ENCODE measurements around the gene HMX2.
A peak's percentile ranks its signal among the peaks of the same experiment; 100 is the strongest.

HMX2 gene

DNA sequence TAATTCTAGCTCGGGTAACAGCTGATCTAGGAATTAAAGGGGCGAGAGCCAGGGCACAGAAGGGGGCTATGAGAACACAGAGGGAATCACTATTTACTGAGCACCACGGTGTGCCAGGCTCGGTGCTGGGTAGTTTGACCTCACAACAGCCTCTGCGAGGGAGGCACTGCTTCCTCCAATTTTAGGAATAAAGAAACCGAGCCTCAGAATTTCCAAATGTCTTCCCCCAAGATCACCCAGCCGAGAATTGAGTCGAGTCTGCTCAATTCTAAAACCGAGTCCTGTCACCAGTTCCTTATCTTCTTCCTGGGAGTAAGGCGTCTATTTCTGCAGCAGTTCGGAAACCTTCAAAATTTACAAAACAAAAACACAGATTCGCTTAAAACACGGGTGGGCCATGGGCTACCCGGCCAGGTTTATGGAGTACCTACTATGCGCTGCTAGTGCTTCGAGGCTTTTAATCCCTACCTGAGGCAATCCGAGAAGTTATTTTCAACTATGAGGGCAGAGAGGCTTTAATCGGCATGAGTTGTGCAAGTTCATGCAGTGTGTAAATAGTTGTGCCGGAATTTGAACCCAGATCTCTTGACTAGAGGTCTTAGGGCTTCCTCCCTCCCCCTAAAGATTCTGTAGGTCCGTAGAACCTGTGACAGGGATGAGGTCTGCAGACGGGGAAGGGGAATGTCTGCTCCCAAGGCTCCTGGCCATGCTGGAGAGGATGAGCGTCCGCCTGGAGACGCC, 872 bp upstream of the HMX2 start:
- peak overlapping the region; percentile 62; the same call in 1 of the 2 replicates for H3K4me3 ChIP-seq (ENCODE audit: low read length)
- H3K4me1 ChIP-seq (ENCODE audit: insufficient read depth, low read length) = peaks cover 15% of the 10 kb centered on the region; the same call in 1 of the 2 replicates

DNA sequence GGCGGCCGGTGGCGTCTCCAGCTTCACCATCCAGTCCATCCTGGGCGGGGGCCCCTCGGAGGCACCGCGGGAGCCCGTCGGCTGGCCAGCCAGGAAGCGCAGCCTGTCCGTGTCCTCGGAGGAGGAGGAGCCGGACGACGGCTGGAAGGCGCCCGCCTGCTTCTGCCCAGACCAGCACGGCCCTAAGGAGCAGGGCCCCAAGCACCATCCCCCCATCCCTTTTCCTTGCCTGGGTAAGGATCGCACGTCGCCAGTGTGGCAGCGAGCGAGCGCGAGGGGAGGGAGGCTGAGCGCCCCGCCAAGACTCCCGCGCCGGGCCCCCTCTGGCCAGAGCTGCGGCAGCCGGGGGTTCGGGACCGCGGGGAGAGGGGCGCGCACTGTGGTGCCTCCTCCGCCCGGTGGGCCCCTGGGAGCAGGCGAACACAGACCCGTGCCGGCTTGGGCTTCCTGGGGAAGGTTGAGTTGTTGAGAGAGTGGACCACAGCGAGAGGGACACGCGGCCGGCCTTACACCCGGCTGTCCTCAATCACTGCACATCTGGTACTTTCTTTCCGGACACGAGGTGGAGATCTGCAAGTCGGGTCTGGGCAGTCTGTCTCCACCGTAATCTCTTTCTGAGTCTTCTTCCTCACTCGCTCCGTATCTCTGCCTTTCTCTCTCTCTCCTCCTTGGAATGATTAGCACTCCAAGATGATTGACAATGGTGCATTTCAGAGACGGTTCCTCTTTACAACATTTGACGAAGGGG, 652 bp downstream of the HMX2 start:
- no peaks in the 10 kb centered on the region for H3K36me3 ChIP-seq (ENCODE audit: insufficient read depth, low read depth, low read length)
- no peak overlapping the region for H3K27ac ChIP-seq (ENCODE audit: low read length)
- peaks cover 100% of the 10 kb centered on the region for H3K27me3 ChIP-seq (ENCODE audit: insufficient read depth, low read length)
- peaks cover 27% of the 10 kb centered on the region; the same call in 1 of the 2 replicates for H3K4me1 ChIP-seq (ENCODE audit: insufficient read depth, low read length)
- no peak overlapping the region; the same call in 1 of the 2 replicates for H3K9ac ChIP-seq (ENCODE audit: low read depth, low read length)
- H3K4me3 ChIP-seq (ENCODE audit: low read length) = peak overlapping the region; percentile 62; the same call in 1 of the 2 replicates
- peaks cover 3% of the 10 kb centered on the region; the same call in 1 of the 2 replicates for H3K9me3 ChIP-seq (ENCODE audit: insufficient read depth, low read depth, low read length)

More for the DNA sequence above, 872 bp upstream of the HMX2 start:
- Histone ChIP-seq H3K9me3 (ENCODE audit: insufficient read depth, low read depth, low read length) (peaks cover 4% of the 10 kb centered on the region; the same call in 1 of the 2 replicates), H3K27ac (ENCODE audit: low read length) (no peak overlapping the region), H3K9ac (ENCODE audit: low read depth, low read length) (no peak overlapping the region), H3K27me3 (ENCODE audit: insufficient read depth, low read length) (peaks cover 100% of the 10 kb centered on the region), H3K36me3 (ENCODE audit: insufficient read depth, low read depth, low read length) (no peaks in the 10 kb centered on the region)

DNA sequence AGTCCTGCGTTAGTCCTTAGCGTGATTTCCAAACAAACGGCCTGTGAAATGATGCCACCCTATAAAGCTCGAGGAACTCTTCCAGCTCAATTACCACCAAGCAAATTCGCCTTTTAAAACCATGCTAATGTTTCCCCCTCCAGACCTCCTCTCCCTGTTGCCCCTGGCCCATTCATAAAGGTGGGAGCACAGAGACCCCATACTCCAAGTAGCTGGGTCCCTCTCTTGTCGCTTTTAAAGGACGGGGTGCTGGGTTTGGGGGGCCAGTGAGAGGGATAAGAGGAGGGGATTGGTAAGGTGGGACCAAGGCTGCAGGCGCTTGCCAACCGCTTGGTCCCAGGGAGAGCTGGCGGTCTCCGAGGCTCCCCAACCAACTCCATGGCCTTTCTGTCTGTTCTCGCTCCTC, 1.2 kb downstream of the HMX2 start:
- H3K9ac ChIP-seq (ENCODE audit: low read depth, low read length) = peak overlapping the region; percentile 31; the same call in 1 of the 2 replicates
- H3K4me1 ChIP-seq (ENCODE audit: insufficient read depth, low read length) = peaks cover 30% of the 10 kb centered on the region; the same call in 1 of the 2 replicates
- H3K27me3 ChIP-seq (ENCODE audit: insufficient read depth, low read length) = peaks cover 96% of the 10 kb centered on the region
- peak overlapping the region; percentile 62; the same call in 1 of the 2 replicates for H3K4me3 ChIP-seq (ENCODE audit: low read length)
- H3K27ac ChIP-seq (ENCODE audit: low read length) = no peak overlapping the region
- no peaks in the 10 kb centered on the region for H3K36me3 ChIP-seq (ENCODE audit: insufficient read depth, low read depth, low read length)
- H3K9me3 ChIP-seq (ENCODE audit: insufficient read depth, low read depth, low read length) = peaks cover 3% of the 10 kb centered on the region; the same call in 1 of the 2 replicates

DNA sequence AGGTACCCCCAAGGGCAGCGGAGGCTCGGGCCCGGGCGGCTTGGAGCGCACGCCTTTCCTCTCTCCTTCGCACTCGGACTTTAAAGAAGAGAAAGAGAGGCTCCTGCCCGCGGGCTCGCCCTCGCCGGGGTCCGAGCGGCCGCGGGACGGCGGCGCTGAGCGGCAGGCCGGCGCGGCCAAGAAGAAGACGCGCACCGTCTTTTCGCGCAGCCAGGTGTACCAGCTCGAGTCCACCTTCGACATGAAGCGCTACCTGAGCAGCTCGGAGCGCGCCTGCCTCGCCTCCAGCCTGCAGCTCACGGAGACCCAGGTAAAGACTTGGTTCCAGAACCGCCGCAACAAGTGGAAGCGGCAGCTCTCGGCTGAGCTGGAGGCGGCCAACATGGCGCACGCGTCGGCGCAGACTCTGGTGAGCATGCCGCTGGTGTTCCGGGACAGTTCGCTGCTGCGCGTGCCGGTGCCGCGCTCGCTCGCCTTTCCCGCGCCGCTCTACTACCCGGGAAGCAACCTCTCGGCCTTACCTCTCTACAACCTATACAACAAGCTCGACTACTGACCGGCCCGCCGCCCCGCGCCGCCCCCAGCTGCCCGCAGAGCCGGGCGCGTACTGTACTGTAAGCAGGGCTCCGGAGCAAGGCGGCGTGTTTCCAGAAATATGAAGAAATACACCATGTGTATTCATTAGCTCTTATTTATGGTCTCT, 1.8 kb downstream of the HMX2 start:
- H3K4me1 ChIP-seq (ENCODE audit: insufficient read depth, low read length) = peaks cover 30% of the 10 kb centered on the region; the same call in 1 of the 2 replicates
- H3K36me3 ChIP-seq (ENCODE audit: insufficient read depth, low read depth, low read length) = no peaks in the 10 kb centered on the region
- H3K27ac ChIP-seq (ENCODE audit: low read length) = no peak overlapping the region
- peak overlapping the region; percentile 62 for H3K4me3 ChIP-seq (ENCODE audit: low read length)
- peak overlapping the region; percentile 31; the same call in 1 of the 2 replicates for H3K9ac ChIP-seq (ENCODE audit: low read depth, low read length)
- H3K27me3 ChIP-seq (ENCODE audit: insufficient read depth, low read length) = peaks cover 91% of the 10 kb centered on the region
- peaks cover 3% of the 10 kb centered on the region; the same call in 1 of the 2 replicates for H3K9me3 ChIP-seq (ENCODE audit: insufficient read depth, low read depth, low read length)

DNA sequence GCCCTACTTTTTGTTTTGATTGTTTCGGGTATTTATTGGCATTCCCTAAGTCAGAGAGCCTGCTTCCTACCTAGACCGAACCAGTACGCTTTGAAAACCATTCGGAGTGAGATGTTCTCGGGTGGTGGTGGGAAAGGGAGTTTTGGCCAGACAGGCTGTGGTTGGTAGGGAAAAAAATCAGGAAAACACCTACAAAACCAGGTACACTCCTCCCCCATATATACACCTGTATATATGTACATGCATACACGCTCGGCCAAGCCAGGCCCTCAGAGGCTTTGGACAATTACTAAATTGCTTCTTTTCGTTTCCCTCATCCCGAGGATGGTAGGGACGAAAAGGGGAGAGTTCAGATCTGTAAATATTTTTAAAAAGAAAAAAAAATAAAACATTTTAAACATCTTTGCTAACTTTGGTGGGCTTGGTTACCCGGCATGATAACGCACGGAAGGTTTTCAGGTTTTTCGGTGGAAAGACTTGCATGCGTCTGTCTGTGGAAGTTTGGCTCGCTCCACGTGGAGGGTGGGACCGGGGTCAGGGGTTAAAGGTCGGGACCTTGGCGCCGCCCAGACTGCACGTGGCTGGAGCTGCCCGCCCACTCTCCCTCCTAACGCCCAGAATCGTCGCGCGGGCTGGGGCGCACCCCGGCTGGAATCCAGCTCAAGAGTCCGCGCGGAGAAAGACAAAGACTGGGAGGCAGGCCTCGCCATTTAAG, 2.5 kb downstream of the HMX2 start:
- Histone ChIP-seq H3K27me3 (ENCODE audit: insufficient read depth, low read length) (peaks cover 84% of the 10 kb centered on the region), H3K36me3 (ENCODE audit: insufficient read depth, low read depth, low read length) (peaks cover 6% of the 10 kb centered on the region; the same call in 1 of the 2 replicates), H3K9ac (ENCODE audit: low read depth, low read length) (peak overlapping the region; percentile 75; the same call in 1 of the 2 replicates), H3K27ac (ENCODE audit: low read length) (no peak overlapping the region), H3K9me3 (ENCODE audit: insufficient read depth, low read depth, low read length) (peaks cover 3% of the 10 kb centered on the region; the same call in 1 of the 2 replicates), H3K4me1 (ENCODE audit: insufficient read depth, low read length) (peaks cover 31% of the 10 kb centered on the region), H3K4me3 (ENCODE audit: low read length) (peak overlapping the region; percentile 62)

DNA sequence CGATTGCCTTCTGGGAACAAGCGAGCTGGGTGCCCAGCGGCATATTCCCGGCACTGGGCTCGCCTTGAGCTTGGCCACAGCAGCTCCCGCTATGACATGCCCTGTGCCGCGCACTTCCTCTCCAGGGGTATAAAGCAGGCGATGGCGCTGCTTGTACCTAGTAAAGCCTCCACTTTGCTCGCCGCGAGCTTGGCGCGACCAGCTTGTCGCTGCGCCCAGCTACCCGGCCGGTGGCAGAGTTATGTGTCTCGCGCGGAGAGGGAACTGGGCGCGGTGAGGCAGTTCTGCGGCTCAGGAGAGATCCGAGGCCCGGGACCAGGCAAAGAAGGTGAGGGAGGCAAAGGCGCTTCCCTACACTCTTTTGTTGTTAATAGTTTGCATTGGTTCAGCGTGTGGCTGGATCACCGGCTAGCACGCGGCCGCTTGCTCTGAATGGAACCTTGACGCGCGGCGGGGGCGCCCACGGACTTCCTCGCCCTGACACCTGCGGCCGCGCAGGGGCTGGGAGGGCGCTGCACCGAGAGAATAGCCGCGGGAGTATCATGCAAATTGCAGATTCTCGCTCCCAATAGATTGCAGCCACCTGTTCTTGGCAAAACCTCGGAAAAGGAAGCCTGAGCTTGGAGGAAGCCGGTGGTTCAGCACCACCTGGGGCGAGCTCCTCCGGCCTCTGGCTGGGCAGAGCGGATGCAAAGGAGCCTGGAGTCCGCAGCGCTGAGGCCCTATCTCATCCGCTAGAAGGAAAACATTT, 3.2 kb downstream of the HMX2 start:
- H3K27me3 ChIP-seq (ENCODE audit: insufficient read depth, low read length) = peaks cover 76% of the 10 kb centered on the region
- H3K4me3 ChIP-seq (ENCODE audit: low read length) = peak overlapping the region; percentile 62
- peak overlapping the region; percentile 75; the same call in 1 of the 2 replicates for H3K9ac ChIP-seq (ENCODE audit: low read depth, low read length)
- no peaks in the 10 kb centered on the region; the same call in 1 of the 2 replicates for H3K9me3 ChIP-seq (ENCODE audit: insufficient read depth, low read depth, low read length)
- peaks cover 13% of the 10 kb centered on the region for H3K36me3 ChIP-seq (ENCODE audit: insufficient read depth, low read depth, low read length)
- H3K27ac ChIP-seq (ENCODE audit: low read length) = no peak overlapping the region
- H3K4me1 ChIP-seq (ENCODE audit: insufficient read depth, low read length) = peaks cover 34% of the 10 kb centered on the region

DNA sequence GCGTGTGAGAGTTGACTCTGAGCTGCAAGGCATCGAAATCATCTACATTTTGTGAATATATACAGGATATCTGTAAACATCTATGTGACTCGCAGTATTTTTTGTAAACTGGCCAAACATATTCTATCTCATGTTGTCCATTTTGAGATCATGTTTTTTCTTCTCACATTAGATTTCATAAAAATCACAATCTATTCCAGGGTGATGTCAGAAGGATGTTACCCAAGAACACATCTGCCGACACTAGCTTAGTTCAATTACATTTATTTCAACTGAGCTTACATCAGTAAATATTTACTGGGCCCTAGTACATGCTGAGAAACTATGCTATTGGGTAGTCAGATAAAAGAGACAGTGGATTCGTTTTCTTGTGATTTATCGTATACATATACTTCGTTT, 3.8 kb downstream of the HMX2 start:
- peak overlapping the region; percentile 21; the same call in 1 of the 2 replicates for H3K9ac ChIP-seq (ENCODE audit: low read depth, low read length)
- no peaks in the 10 kb centered on the region; the same call in 1 of the 2 replicates for H3K9me3 ChIP-seq (ENCODE audit: insufficient read depth, low read depth, low read length)
- H3K36me3 ChIP-seq (ENCODE audit: insufficient read depth, low read depth, low read length) = peaks cover 19% of the 10 kb centered on the region
- H3K4me1 ChIP-seq (ENCODE audit: insufficient read depth, low read length) = peaks cover 34% of the 10 kb centered on the region
- H3K27ac ChIP-seq (ENCODE audit: low read length) = no peak overlapping the region
- H3K4me3 ChIP-seq (ENCODE audit: low read length) = peak overlapping the region; percentile 62; the same call in 1 of the 2 replicates
- H3K27me3 ChIP-seq (ENCODE audit: insufficient read depth, low read length) = peaks cover 70% of the 10 kb centered on the region

DNA sequence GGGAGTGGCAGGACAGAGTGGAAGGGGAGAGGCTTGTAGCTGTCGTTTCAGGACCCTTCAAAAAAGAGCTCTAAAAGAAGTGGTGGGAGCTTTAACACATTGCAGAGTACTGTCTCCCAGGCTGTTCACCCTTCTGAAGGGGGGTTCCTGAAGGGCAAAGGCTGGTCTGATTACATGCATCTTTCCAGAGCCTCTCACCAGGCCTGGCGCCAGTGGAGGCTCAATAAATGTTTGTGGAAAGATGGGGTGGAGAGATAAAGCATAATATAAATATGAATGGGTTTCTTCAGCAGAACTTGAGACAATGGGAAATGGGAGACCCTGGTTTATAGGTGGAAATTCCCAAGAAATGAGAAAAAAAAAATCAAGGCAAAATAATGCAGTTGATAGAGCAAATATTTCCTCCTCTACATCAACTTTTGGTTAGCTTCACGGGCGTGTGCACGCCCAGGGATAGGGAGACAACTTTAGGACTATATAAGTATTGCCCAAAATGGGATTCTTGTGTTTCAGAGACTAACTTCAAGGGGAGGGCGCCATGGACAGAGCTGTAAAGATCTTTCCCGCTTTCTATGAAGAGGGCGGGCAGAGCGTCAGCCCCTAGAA, 5.7 kb downstream of the HMX2 start:
- Histone ChIP-seq H3K27me3 (ENCODE audit: insufficient read depth, low read length) (peaks cover 52% of the 10 kb centered on the region), H3K27ac (ENCODE audit: low read length) (no peak overlapping the region)

DNA sequence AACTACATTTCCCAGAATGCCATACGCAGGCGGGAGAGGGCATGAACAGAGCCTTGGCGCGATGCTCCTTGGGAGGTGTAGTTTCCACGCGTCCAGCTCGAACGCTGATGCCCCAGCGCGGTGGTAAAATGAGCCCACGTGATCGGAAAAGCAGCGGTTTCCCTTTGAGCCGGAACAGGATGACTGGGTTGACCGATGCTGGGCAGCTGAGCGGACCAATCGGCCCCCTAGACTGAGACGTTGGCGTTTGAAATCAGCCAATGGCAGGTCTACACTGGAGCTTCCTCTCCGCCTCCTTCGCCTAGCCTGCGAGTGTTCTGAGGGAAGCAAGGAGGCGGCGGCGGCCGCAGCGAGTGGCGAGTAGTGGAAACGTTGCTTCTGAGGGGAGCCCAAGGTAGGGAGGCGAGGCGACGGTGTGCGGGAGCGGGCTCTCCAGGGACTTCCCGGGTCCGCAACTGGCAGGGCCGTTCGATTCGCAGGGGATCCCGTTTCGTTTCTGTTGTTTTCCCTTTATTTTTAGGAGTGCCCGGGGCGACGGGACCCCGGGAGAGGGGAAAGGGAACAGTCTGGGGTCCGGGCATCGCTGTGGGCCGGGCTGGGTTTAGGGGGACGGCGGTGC, 6.3 kb downstream of the HMX2 start, which contains the start of gene BUB3:
TSS of gene BUB3 (plus strand) at position 311 of the 619 bp plus-strand sequence. CDS start 516 bp downstream, outside the sequence.
- peak within 1 kb of the TSS; percentile 87 for H3K4me3 ChIP-seq (ENCODE audit: low read length)
- H3K36me3 ChIP-seq (ENCODE audit: insufficient read depth, low read depth, low read length) = peaks cover 44% of the 10 kb centered on the region
- peak within 1 kb of the TSS; percentile 88 for H3K27ac ChIP-seq (ENCODE audit: low read length)
- peak within 1 kb of the TSS; percentile 96 for H3K9ac ChIP-seq (ENCODE audit: low read depth, low read length)
- no peaks in the 10 kb centered on the region for H3K9me3 ChIP-seq (ENCODE audit: insufficient read depth, low read depth, low read length)
- peaks cover 34% of the 10 kb centered on the region for H3K4me1 ChIP-seq (ENCODE audit: insufficient read depth, low read length)
- H3K27me3 ChIP-seq (ENCODE audit: insufficient read depth, low read length) = peaks cover 46% of the 10 kb centered on the region

More for the DNA sequence above, 5.7 kb downstream of the HMX2 start:
- Histone ChIP-seq H3K4me3 (ENCODE audit: low read length) (peak overlapping the region; percentile 17; the same call in 1 of the 2 replicates), H3K4me1 (ENCODE audit: insufficient read depth, low read length) (peaks cover 38% of the 10 kb centered on the region), H3K9me3 (ENCODE audit: insufficient read depth, low read depth, low read length) (no peaks in the 10 kb centered on the region), H3K9ac (ENCODE audit: low read depth, low read length) (peak overlapping the region; percentile 29; the same call in 1 of the 2 replicates), H3K36me3 (ENCODE audit: insufficient read depth, low read depth, low read length) (peaks cover 37% of the 10 kb centered on the region)

Measured in iPS-20b (cell line).